Choroid plexus epithelial cell (primary cell): ENCODE results near the gene GTF2IRD1.
A peak's percentile ranks its signal among the peaks of the same experiment; 100 is the strongest.

ENCODE experiments used
- DNase-seq: peaks from one replicate; pipeline ENCODE4 v3.0.0-alpha.2; 2010; ENCODE audit warnings: low read depth
- H3K4me3 ChIP-seq: 2 replicates; pipeline ENCODE4 v1.5.1; 2011; ENCODE audit warnings: low read depth, mild to moderate bottlenecking, control low read depth, low read length, moderate library complexity
- CTCF ChIP-seq: conservative IDR thresholded peaks from 2 replicates; pipeline ENCODE4 v1.5.1; 2011; ENCODE audit warnings: low read depth, mild to moderate bottlenecking, control low read depth, inconsistent platforms, low read length, moderate library complexity

Gene GTF2IRD1

GRCh38 chr7:74473116-74473515 lies 19.4 kb downstream of the GTF2IRD1 start:
- no peak for TF ChIP-seq CTCF
- no peak for DNase-seq

GRCh38 chr7:74474271-74474865 lies 20.7 kb downstream of the GTF2IRD1 start:
- no peak for DNase-seq
- no peak overlapping the region for H3K4me3 ChIP-seq
- no peak for TF ChIP-seq CTCF

More at GRCh38 chr7:74473116-74473515, 19.4 kb downstream of the GTF2IRD1 start:
- H3K4me3 ChIP-seq = no peak overlapping the region

GRCh38 chr7:74475243-74475986 lies 21.7 kb downstream of the GTF2IRD1 start:
- no peak for TF ChIP-seq CTCF
- no peak for DNase-seq
- H3K4me3 ChIP-seq = no peak overlapping the region

- TF ChIP-seq CTCF = no peak
- no peak overlapping the region for H3K4me3 ChIP-seq
- DNase-seq = no peak
These were observed 22.3 kb downstream of the GTF2IRD1 start for GRCh38 chr7:74475987-74476350.

- DNase-seq = no peak
- no peak for TF ChIP-seq CTCF
- no peak overlapping the region for H3K4me3 ChIP-seq
These were observed 22.9 kb downstream of the GTF2IRD1 start for GRCh38 chr7:74476626-74477025.

- H3K4me3 ChIP-seq = no peak overlapping the region
- TF ChIP-seq CTCF = no peak
- no peak for DNase-seq
These were observed 25.0 kb downstream of the GTF2IRD1 start for GRCh38 chr7:74478671-74479065.

GRCh38 chr7:74479066-74479781 lies 25.5 kb downstream of the GTF2IRD1 start:
- no peak overlapping the region for H3K4me3 ChIP-seq
- DNase-seq = peak; percentile 17
- TF ChIP-seq CTCF = no peak
